Stimulated activated CD4-positive, alpha-beta T cell treated with anti-CD3 and anti-CD28 coated beads, Interleukin-12 subunit alpha, Interleukin-12 subunit beta, amount 100 ng/mL, for 48 hours (primary cell): ENCODE data around the gene TRPM5.

Experiments
- DNase-seq, 3 donors: peaks; one replicate each; pipeline ENCODE4 v3.0.0-alpha.2; 2020; ENCODE audit warnings: low read depth in 2 of 3, low spot score in 1 of 3

TRPM5 gene

GRCh38 chr11:2437516-2437915 lies 6.8 kb downstream of the TRPM5 start:
- no peak for DNase-seq

- no peak for DNase-seq
These were observed 7.7 kb downstream of the TRPM5 start for GRCh38 chr11:2436521-2437031.

DNA sequence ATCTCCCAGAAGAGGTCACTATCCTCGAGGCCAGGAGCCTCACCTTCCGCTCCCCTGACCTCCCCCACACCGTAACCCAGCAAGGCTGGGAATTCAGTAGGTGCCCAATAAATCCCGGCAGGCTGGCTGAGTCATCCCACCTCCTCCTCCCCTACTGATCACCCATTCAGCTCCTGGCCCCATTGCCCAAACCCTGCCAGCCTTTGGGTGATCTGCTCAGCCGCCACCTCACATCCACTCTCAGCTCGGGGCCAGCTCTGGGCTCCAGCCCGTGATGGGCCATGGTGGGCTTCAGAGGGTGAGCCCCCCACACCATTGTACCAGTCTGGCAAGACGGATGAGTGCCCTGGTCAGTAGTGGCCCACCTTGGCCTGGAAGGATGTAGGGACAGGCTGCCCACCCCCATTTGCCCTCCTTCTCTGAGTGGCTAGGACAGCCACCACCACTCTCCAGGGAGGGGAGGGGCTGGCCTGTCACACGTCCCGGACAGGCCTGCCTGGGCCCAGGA lies 8.2 kb downstream of the TRPM5 start:
- no peak for DNase-seq

GRCh38 chr11:2435288-2436012 lies 8.9 kb downstream of the TRPM5 start:
- DNase-seq = no peak

- DNase-seq = no peak
These were observed 9.6 kb downstream of the TRPM5 start for GRCh38 chr11:2434506-2435255.

- DNase-seq = no peak
These were observed 10.3 kb downstream of the TRPM5 start for GRCh38 chr11:2434008-2434407.

DNA sequence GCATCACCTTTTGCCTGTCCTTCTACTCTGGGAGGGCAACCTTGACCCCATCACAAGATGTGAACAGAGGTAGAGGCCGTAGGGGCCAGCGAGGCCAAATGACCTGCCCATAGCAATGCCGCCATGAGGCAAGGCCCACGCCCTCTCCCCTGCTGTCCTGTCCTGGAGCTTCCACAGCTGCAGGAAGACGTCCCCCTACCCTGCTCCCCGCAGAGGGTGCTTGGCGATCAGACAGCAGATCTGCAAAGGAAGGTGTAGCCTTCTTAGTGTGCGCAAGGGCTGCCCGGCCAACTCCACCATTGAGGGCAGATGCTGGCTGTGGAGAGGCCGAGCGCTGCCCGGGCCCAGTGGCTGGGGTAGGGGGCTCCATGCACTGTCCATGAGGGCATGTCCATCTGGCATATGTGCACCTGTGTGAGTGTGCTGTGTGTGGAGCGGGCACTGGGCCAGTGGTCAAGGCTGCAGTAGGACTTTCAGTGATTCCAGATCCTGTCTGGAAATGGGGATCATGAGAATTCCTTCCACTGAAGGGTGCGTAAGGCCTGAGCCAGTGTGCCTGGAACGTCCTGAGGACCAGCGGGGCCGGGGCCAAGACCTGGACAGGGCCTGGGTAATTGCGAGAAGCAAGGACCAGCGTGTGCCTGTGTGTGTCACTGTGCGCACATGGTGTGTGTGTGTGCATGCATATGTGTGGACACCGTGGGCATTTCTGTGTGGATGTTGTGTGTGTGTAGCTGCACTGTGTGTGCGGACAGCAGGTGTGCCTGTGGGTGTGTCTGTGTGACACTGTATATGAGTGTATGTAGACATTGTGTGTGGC lies 11.0 kb downstream of the TRPM5 start:
- DNase-seq = no peak

DNA sequence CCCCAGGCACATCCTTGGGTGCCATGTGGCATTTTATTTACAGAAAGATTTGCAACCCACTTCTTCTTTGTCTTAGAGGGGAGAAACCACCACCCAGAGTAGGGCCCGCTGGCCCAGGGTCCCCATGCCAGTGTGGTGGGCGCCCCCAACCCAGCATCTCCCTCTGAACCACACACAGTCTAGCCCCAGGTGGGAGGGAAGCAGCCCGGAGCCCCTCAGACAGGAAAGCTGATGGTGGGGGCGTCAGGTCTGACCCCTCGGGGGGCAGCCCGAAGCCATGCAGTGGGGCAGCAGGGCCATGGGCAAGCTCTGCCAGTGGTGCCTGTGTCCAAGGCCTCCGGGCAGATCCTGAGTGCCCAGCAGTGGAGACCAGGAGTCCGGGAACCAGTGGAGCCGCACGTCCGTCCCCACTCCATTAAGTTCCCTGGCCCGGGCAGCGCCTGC lies 11.7 kb downstream of the TRPM5 start:
- no peak for DNase-seq

- no peak for DNase-seq
These were observed 12.1 kb downstream of the TRPM5 start for GRCh38 chr11:2432171-2432621.

GRCh38 chr11:2431395-2431794 lies 12.9 kb downstream of the TRPM5 start:
- no peak for DNase-seq

GRCh38 chr11:2428322-2428795 lies 16.0 kb downstream of the TRPM5 start:
- peak; percentile 73 to 86 (median 82) for DNase-seq

- no peak for DNase-seq
These were observed 16.5 kb downstream of the TRPM5 start for GRCh38 chr11:2427721-2428321.

DNA sequence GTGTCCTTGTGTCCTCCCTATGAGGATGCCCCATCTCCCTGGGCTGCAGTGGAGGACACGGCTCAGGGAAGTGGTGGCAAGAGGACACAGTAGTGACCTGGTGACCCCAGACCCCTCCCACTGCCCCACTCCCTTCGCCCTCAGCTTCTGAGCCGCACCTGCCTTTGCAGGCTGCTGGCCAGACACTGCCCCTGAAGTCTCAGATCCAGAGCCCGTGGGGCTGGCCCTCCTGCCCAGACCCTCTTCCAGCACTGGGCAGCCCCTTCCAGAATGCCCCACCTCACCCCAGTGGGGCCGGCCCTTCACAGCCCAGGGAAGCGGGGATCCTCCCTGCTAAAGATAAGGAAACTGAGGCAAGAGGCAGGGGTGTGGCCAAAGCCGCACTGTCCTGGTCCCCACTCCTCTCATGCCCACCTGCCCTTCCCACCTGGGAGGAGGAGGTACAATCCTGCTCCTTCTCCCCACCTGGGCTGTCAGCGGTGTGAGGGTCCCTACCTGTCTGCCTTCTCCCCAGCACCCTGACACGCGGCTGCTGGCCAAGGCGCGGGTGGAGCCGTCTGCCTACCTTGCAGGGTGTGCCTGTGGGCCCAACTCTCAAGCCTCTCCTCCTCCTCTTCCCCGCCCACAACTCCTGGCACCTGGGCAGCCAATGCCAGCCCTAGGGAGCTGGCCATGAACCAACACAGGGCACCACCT lies 17.3 kb downstream of the TRPM5 start:
- no peak for DNase-seq

- DNase-seq = no peak
These were observed 18.1 kb downstream of the TRPM5 start for GRCh38 chr11:2426221-2426620.

DNA sequence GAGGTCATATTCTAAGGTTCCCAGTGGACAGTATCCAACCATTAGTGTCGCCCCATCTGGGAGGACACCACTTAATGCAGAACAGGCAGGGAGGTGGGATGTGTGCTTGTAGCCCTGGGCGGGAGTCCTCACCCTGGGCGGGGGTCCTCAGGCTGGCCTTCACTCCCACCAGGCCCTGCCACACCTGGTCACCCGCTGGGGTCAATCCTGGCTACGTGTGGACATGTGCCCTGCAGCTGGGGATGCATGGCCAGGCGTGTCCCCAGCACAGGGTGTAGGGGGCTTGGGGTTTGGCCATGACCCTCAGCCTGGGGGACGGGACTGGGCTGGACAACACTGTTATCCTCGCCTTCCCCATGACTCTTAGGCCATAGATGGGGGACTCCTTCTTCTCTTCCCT lies 18.8 kb downstream of the TRPM5 start:
- no peak for DNase-seq

DNA sequence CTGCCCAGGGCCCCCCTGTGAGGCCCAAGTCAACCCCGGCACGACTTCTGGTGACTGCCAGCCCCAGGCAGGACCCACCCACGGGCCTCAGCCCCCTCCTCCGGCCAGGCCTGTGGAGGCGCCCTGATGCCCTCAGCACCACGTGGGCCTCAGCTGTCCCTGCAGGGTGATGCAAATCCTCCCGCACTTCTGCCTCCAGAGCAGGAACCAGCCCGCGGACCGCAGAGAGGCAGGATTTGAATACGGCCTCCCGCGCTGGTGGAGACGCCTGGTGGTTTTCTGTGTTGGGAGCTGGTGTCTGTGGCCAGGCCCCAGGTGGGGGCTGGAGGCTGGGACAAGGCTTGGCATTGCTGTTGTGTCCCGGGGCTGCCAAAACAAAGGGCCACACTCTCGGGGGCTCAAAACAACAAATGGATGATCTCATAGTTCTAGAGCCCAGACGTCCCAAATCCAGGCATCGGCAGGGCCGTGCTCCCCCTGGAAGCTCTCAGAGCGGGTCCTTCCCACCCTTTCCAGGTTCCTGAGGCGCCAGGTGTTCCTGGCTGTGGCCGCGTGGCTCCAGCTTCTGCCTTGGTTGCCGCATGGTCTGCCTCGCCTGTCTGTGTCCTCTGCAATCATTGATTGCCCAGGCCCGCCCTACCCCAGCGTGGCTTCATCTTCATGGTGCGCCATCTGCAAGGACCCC lies 19.4 kb downstream of the TRPM5 start:
- DNase-seq = no peak

GRCh38 chr11:2423157-2424025 lies 20.9 kb downstream of the TRPM5 start:
- no peak for DNase-seq

DNA sequence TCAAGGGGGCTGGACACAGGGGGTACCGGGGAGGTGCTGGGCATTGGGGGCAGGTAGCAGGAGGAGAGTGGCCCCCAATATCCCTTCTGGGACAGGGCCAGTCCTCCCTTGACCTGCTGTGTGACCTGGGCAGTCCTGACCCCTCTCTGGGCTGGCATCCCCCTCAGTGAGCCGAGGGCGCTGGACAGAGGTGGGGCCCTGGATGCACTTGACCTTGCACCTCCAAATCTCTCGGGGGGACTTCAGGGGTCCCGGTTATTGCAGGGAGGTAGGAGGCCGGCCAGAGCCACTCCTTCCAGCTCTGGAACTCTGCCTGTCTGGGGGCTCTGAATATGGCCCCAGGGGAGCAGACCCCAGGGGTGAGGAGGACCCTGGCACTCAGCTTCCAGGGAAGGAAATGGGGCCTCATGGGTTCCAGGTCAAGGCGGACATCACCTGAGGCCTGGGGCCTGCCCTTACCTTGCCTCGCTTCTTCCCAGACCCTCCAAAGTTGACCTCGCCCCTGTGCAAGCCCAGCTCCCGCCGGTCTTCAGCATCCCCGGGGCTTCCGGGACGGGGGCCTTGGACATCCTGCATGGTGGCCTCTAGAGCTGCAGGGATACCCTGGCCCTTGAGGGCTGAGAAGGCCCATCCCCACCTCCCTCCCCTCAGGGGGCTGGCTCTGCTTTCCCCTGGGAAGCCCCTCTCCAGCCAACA lies 21.7 kb downstream of the TRPM5 start:
- DNase-seq = no peak
